CD4-positive, alpha-beta T cell treated with Interferon gamma for 1 hour (primary cell): ENCODE measurements around the gene RAP1GAP.
"Not testable (repeated sequence)": the region's sequence is repeated elsewhere in the genome, so short reads cannot be mapped to it uniquely, and the experiment has no call there.

Experiments used
- DNase-seq: peaks from one replicate; pipeline ENCODE4 v3.0.0-alpha.2; 2020

Gene RAP1GAP

GRCh38 chr1:21641967-21642739 lies 27.0 kb downstream of the RAP1GAP start:
- no peak for DNase-seq

- DNase-seq: no peak
These were observed 27.6 kb downstream of the RAP1GAP start for GRCh38 chr1:21641537-21641936.

- no peak for DNase-seq
These were observed 28.1 kb downstream of the RAP1GAP start for GRCh38 chr1:21641076-21641475.

GRCh38 chr1:21640653-21641052 lies 28.5 kb downstream of the RAP1GAP start:
- DNase-seq: no peak

GRCh38 chr1:21639594-21640041 lies 29.5 kb downstream of the RAP1GAP start:
- DNase-seq: no peak

- no peak for DNase-seq
These were observed 30.4 kb downstream of the RAP1GAP start for GRCh38 chr1:21638531-21639341.

DNA sequence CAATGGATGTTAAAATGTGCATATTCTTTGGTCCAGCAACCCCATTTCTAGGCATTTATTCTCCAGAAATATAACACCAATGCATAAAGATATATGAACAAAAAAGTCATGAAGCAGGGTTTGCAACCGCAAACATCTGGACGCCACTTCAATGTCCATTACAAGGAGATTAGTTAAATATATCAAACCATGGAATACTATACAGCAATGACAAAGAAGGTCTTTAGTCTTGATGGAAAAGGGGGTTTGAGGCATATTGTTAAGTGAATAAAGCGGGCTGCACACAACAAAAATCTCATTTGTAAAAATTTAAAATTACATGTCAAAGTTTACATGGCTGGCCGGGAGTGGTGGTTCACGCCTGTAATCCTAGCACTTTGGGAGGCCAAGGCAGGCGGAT lies 31.6 kb downstream of the RAP1GAP start:
- no peak for DNase-seq

DNA sequence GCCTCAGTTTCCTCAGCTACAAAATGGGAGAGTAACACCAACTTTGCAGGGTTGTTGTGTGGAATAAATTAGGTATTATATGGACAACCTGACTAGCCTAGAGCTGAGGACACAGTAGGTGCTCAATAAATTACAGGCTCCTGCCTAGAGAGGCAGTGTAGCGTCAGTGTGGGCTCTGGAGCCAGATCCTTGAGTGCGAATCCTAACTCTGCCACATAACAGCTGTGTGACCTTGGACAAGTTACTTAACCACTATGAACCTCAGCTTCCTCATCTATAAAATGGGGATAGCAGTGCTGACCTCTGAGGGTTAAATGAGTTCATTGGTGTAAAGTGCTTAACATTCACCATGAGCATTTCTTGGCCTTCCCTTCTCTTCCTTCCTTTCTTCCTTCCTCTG lies 33.1 kb downstream of the RAP1GAP start:
- no peak for DNase-seq

DNA sequence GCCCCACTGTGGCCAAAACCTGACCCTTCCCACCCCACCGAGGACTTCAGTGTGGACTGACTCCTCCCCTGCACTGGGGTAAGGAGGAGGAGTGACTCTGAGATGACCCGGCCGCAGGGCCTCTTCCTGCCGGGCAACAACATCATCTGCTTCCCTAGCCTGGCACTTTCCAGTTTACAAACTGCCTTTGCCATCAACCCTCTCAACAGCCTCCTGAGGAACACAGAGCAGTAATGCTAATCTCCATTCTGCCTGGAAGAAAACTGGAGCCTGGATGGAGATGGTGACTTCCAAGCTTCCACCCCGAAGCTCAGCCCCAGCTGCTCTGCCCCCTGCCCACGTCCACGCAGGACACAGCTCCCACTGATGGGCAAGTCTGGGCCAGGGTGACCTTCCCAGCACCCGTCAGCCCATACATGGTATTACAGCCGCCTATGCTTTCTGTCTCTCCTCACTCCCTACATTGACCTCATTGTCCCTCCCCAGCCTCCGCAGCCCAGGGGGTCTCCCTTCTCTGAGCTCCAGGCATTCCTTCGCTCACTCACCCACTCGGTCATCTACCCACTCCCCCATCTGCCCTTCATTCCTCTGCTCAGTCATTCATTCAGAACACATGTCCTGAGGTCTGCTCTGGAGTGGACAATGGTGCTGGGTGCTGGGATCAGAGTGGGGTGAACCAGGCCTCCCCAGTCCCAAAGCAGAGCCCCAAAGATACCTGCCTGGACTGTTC lies 34.2 kb downstream of the RAP1GAP start:
- no peak for DNase-seq

- no peak for DNase-seq
These were observed 35.0 kb downstream of the RAP1GAP start for GRCh38 chr1:21633992-21634805.

DNA sequence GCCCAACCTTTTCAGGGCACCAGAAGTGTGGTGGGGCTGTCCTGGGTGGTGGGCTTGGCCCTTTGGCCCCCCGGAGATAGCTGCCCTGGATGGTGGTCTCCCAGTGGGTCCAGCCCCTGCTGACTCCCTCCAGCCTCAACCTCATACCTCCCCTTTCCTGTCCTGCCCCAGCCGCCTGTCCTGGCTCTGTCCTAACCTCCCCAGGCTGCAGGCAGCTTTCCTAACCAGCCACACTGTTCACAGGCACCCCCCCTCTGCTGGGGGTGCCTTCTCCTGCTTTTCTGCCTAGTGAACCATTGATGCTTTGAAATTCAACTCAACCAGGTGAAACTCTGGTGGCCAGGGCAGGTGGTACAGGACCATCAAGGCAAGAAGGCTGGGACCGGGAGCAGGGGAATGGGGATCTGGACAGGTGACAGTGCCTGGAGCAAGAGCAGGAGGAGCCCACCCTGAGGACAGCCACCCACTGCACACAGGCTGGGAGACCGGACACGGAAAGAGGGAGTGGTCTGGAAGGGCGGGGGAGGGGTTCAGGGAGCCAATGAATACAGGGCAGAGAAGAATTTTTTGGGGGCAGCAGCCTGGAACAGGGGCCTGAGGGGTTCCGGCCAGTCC lies 35.9 kb downstream of the RAP1GAP start:
- DNase-seq: no peak

DNA sequence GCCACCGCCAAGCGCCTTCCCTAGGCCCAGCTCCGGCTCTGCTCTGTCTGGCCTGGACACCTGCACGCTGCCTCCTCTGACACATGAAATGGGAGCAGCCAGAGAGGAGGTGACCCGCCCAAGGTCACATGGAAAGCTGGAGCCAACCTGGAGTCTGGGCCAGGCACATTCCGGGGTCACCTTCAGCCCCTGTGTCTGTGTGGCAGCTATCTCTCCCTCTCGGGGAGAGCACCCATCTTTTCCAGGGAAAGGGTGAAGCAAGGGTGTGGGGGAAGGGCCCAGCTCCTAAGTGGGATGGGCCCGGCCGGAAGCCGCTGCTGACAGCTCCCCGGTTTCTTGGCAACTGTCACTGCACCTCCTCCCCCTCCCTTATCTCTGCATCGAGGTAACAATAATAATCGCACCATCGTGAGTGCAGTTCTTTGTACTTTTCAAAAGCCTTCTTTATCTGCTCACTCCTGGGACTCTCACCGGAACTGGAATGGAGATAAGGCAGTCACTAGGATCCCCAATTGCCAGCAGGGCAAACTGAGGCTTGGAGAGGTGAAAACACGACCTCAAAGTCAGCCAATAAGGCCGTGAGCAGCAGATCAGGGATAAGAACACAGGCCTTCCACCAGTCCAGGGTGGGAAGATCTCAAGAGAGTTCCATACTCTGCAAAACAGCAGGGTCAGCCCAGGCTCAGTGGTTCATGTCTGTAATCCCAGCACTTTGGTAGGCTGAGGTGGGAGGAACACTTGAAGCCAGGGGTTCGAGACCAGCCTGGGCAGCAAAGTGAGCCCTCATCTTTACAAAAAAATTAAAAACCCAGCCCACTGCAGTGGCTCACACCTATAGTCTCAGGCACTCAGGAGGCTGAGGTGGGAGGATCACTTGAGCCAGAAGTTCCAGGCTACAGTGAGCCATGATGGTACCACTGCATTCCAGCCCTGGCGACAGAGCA lies 36.9 kb downstream of the RAP1GAP start:
- no peak for DNase-seq

DNA sequence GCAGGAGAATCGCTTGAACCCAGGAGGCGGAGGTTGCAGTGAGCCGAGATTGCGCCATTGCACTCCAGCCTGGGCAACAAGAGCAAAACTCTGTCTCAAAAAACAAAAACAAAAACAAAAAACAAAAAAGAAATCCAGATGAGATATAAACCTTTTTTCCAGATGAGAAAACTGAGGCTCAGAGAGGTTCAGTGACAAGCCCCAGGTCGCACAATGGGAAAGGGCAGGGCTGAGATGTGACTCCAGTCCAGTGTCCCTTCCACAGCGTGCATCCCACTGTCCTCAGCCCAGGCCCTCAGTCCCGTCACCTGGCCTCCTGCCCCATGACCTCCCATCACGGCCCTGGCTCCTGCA lies 37.6 kb downstream of the RAP1GAP start:
- not testable (repeated sequence) for DNase-seq

- no peak for DNase-seq
These were observed 38.4 kb downstream of the RAP1GAP start for GRCh38 chr1:21630571-21631343.

DNA sequence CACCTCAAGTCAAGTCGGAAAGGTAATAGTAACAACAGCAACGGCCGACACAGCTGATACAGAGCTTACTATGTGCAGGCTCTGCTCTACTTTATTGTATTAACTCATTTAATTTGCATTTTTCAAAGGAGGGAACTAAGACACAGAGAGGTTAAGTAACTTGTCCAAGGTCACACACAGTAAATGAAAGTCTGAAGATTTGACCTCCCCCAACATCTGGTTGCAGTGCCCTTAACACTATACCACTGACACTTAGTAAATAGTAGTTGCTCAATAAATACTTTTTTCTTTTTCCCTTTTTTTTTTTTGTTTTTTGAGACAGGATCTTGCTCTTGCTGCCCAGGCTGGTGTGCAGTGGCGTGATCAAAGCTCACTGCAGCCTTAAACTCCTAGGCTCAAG lies 39.2 kb downstream of the RAP1GAP start:
- no peak for DNase-seq

DNA sequence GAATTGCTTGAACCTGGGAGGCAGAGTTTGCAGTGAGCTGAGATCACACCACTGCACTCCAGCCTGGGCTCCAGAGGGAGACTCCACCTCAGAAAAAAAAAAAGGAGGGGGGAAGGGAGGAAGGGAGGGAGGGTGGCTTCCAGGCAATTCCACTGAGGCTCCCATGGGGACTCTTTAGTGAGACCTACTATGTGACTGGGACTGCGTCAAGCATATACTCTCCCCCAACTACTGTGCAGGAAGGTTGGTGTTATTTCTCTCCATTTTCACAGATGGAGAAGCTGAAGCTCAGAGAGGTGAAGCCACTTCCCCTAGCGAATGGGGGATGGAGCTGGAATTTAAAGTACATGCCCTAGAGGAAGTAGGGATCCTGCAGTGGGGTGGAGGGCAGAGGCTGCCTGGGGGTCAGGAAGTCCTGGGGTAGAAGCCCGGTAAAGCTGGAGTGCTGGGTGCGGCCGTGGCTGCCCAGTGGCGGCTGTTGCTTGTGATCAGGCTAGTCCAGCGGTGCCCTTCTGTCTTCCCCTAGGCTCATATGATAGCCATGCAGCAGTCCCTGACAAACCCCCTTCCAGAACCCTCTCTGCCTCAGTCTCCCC lies 40.3 kb downstream of the RAP1GAP start:
- DNase-seq: no peak

DNA sequence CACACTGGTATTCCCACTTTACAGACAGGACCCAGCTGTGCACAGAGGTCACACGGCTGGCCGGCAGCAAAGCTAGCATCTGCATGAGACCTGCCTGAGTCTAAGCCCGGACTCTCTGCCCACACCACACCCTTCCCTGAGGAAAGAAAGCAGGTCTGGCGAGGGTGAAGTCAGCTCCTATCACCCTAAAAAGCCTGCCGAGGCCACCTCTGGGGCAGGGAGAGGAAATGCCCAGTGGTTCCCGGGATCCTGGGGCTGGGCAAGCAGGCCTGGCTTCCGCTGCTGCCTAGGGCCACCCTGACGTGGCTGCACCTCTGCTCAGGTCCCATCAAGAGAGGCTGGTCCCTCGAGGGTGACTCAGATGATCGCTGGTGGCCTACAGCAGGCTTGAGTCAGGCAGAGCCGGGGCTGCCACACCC lies 42.2 kb downstream of the RAP1GAP start:
- no peak for DNase-seq

DNA sequence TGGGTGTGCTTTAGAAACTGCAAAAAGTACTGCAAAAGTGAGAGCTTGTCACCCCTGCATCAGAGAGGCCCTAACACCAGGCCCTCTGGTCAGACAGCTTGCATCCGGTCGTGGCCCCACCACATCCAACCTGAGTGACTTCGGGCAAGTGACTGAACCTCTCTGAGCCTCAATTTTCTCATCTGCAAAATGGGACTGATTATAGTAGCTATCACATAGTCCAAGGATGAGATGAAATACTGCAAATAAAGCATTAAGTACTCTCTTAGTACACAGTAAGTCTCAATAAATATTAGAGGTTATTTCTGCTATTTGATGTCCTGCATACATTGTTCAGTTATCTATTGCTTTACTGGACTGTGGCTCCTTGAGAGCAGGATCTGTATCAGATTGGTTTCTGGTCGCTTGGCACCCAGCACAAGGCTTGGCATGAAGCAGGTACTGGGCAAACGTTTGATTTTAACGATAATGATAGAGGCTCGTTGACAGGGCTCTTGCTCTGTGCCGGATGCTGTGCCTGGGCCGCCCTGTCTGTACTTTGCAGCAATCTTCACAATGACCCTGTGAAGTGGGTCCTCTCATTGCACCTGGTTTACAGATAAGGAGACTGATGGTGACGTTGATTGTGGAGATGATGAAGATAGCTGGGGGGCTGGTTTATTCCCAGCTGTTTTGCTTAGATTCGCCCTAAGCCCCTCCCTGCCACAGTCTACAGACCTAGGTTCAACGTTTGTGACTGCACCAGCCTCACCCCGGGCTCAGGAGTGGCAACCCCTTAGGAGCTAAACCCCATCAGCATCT lies 43.6 kb downstream of the RAP1GAP start:
- DNase-seq: no peak
